PC-3 (cell line): ENCODE measurements around the gene MATN1.

Source experiments
- CTCF ChIP-seq: fragments of 300-600 bp; sonication (generic); conservative IDR thresholded peaks from 2 replicates; pipeline ENCODE4 v1.5.1; 2017; ENCODE audit warnings: antibody characterized with exemption, low read depth, mild to moderate bottlenecking, low read length
- EZH2 ChIP-seq: fragments of 300-600 bp; sonication (generic); IDR thresholded peaks from one replicate; pipeline ENCODE4 v1.6.1; 2017; ENCODE audit warnings: antibody characterized with exemption, mild to moderate bottlenecking, low read length; ENCODE audit not compliant: unreplicated experiment
- EZH2phosphoT487 ChIP-seq: fragments of 300-600 bp; sonication (generic); IDR thresholded peaks from 2 replicates; pipeline ENCODE4 v1.6.1; 2018; ENCODE audit warnings: mild to moderate bottlenecking, antibody characterized with exemption, low read length, borderline replicate concordance

GRCh38 chr1:30734580-30734979, 11.2 kb upstream of the MATN1 start:
- no peak for TF ChIP-seq EZH2
- no peak for TF ChIP-seq CTCF
- TF ChIP-seq EZH2phosphoT487: no peak
